Adrenal gland (tissue), 12 donors: ENCODE measurements around the gene EID2B. TPM values are rescaled to one million over a fixed set of nuclear protein-coding genes. Genes with fewer than 3 reads are reported as not detected.

Source experiments
- DNase-seq, 7 donors: peaks; one replicate each; pipeline ENCODE4 v3.0.0-alpha.2; 2019 to 2020
- H3K27ac ChIP-seq, 5 donors: fragments of 200-600 bp; sonication (generic) in 4 of 5; 1 replicate in 3 of 5; 2 replicates in 2 of 5; pipeline versions ENCODE4 v1.5.1 to v1.8.0; 2016 to 2020; ENCODE audit warnings: mild to moderate bottlenecking in 1 of 5
- H3K27me3 ChIP-seq: fragments of 200-600 bp; 2 replicates; pipeline ENCODE4 v1.8.0; 2021
- H3K36me3 ChIP-seq, 2 donors: fragments of 200-600 bp; replicated peaks in 1 of 2; 1 replicate in 1 of 2; 2 replicates in 1 of 2; pipeline versions ENCODE4 v1.5.1 to v1.8.0; 2018 to 2022
- H3K4me1 ChIP-seq, 2 donors: fragments of 200-600 bp; replicated peaks in 1 of 2; 1 replicate in 1 of 2; 2 replicates in 1 of 2; pipeline versions ENCODE4 v1.5.1 to v1.8.0; 2018 to 2021
- H3K4me3 ChIP-seq, 4 donors: fragments of 200-600 bp; sonication (generic) in 3 of 4; one replicate each; pipeline ENCODE4 v1.5.1; 2016 to 2018
- H3K9me3 ChIP-seq, 3 donors: fragments of 200-600 bp; sonication (generic) in 1 of 3; replicated peaks in 1 of 3; 1 replicate in 2 of 3; 2 replicates in 1 of 3; pipeline versions ENCODE4 v1.5.1 to v1.8.0; 2016 to 2021
- POLR2A ChIP-seq, 2 donors: fragments of 450-650 bp; IDR thresholded peaks; one replicate each; pipeline ENCODE4 v1.6.1; 2017; ENCODE audit warnings: antibody characterized with exemption in 2 of 2, mild to moderate bottlenecking in 2 of 2, moderate library complexity in 1 of 2
- WGBS, 4 donors: extraction: QIAGEN DNeasy Blood & Tissue Kit in 2 of 4; methylation state at CpG; one replicate each; pipeline versions ENCODE4 v1.1.5 to v1.1.7; 2013 to 2017; 5-methylcytosine and 5-hydroxymethylcytosine counted together
- intact Hi-C, 2 donors: fragments of 100-400 bp; cut with DNase I; formaldehyde crosslinking; loops; one replicate each; pipeline versions ENCODE4 v1.14.1 to v1.15.0; 2022 to 2023
- polyA plus RNA-seq, 3 donors: library from polyadenylated mRNA; stranded (reverse); fragments of 200-250 nt in 2 of 3; fragments of 350-450 nt in 1 of 3; fragmentation: Illumina TruSeq in 1 of 3; extraction: RNeasy Lipid Tissue Mini Kit (QIAGEN cat#74804) in 1 of 3; gene quantifications; one replicate each; pipeline ENCODE4 v1.2.3, GENCODE V29; 2013 to 2014
- total RNA-seq, 9 donors: library from RNA; depleted of rRNA in 4 of 9; stranded (reverse); fragments of >200 nt in 4 of 9; fragments of 120-200 nt in 1 of 9; fragmentation: NEBNext Ultra II Directional in 1 of 9; extraction: Animal tissue kit (Norgen Biotek cat#: 25700) in 1 of 9; gene quantifications; one replicate each; pipeline versions ENCODE4 v1.1.0 to v1.2.4, GENCODE V29; 2013 to 2023
- TF ChIP-seq, protein P1 (sequence below), 6 experiments: fragments of 450-650 bp in 4 of 6; fragments of 200-600 bp in 2 of 6; sonication (generic) in 1 of 6; IDR thresholded peaks; 1 replicate in 5 of 6; 2 replicates in 1 of 6; pipeline versions ENCODE4 v1.5.1 to v1.8.0; 2016 to 2021; ENCODE audit warnings: antibody characterized with exemption in 6 of 6, mild to moderate bottlenecking in 2 of 6, moderate library complexity in 1 of 6
- donor health status: healthy with polysubstance abuse.
- donor health status: Bipolar disorder and iron deficiency.
- donor health status: DM: yes; HTN: yes; CAD: no.
- donor health status: DM: no; HTN: no; CAD: no.
- donor health status: DM: no; HTN: no; CAD: no.
- donor health status: DM: yes; HTN: yes; CAD: no.

Gene EID2B
- total and polyA plus RNA-seq, 12 donors, result 1.6 to 6.7 (median 3.8) TPM

DNA sequence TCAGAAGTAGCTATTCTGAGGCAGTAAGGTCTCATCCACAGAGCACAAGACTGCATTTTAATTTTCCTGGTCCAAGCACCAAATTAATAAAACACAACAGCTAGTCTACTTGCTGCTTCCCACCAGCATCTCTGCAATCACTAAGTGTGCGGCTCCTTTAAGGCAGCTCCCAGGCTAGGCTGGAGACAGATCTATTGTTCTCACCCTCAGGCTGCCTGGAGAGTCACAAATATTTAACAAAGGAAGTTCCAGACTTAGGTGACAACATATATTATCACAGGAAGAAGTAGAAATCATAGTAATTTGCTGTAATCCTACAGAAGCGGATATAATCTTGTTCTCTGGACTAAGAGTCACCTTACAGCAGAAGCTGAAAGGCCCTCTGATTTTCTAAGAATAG, 9.6 kb upstream of the EID2B start:
- intact Hi-C loops, result no loop called here
- TF ChIP-seq, protein P1, sequence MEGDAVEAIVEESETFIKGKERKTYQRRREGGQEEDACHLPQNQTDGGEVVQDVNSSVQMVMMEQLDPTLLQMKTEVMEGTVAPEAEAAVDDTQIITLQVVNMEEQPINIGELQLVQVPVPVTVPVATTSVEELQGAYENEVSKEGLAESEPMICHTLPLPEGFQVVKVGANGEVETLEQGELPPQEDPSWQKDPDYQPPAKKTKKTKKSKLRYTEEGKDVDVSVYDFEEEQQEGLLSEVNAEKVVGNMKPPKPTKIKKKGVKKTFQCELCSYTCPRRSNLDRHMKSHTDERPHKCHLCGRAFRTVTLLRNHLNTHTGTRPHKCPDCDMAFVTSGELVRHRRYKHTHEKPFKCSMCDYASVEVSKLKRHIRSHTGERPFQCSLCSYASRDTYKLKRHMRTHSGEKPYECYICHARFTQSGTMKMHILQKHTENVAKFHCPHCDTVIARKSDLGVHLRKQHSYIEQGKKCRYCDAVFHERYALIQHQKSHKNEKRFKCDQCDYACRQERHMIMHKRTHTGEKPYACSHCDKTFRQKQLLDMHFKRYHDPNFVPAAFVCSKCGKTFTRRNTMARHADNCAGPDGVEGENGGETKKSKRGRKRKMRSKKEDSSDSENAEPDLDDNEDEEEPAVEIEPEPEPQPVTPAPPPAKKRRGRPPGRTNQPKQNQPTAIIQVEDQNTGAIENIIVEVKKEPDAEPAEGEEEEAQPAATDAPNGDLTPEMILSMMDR (IDR thresholded peaks at IDR 0.05), result no peak
- TF ChIP-seq POLR2A (IDR thresholded peaks at IDR 0.05), result no peak

DNA sequence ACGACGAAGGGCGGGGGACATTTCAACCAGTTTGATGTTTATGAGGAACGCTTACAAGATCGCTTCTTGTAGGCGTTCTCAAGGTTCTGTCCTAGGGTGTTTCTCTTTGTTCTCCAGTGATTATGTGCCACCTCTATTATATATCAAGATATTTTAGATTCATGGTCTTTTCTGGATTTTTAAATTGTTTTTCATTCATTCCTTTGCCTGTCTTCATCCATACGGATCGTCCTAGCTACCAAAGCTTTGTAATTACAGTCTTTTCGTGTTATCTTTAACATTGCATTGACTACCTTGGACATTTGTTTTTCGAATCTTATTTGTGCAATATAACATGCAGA, 7.7 kb upstream of the EID2B start:
- Histone ChIP-seq H3K27me3 (no peaks in the 10 kb centered on the region), H3K36me3 (no peaks in the 10 kb centered on the region), H3K4me1 (peaks cover 10 to 24% of the 10 kb centered on the region in 2 donors), H3K9me3 (no peaks in the 10 kb centered on the region), H3K4me3 (peak overlapping the region in 1 of 4 donors; percentile 78), H3K27ac (peak overlapping the region in 2 of 5 donors; percentile 96 to 100)
- TF ChIP-seq POLR2A (IDR thresholded peaks at IDR 0.05), result no peak
- TF ChIP-seq, protein P1 (IDR thresholded peaks at IDR 0.05), result peak in 1 of 6 experiments; percentile 11
- no peak for DNase-seq
- 4 to 6% (median 5%) methylated on average over 10 of the region's 10 CpGs for WGBS, 4 donors
- intact Hi-C loops, result no loop called here

More for the DNA sequence above, 9.6 kb upstream of the EID2B start:
- no peak overlapping the region for H3K27ac ChIP-seq
- 52 to 69% (median 60%) methylated on average over 2 of the region's 2 CpGs for WGBS, 4 donors
- H3K27me3 ChIP-seq, result no peaks in the 10 kb centered on the region
- H3K4me1 ChIP-seq, result peaks cover 10 to 23% of the 10 kb centered on the region in 2 donors
- no peak overlapping the region for H3K4me3 ChIP-seq
- no peak for DNase-seq
- H3K9me3 ChIP-seq, result no peaks in the 10 kb centered on the region
- no peaks in the 10 kb centered on the region for H3K36me3 ChIP-seq

DNA sequence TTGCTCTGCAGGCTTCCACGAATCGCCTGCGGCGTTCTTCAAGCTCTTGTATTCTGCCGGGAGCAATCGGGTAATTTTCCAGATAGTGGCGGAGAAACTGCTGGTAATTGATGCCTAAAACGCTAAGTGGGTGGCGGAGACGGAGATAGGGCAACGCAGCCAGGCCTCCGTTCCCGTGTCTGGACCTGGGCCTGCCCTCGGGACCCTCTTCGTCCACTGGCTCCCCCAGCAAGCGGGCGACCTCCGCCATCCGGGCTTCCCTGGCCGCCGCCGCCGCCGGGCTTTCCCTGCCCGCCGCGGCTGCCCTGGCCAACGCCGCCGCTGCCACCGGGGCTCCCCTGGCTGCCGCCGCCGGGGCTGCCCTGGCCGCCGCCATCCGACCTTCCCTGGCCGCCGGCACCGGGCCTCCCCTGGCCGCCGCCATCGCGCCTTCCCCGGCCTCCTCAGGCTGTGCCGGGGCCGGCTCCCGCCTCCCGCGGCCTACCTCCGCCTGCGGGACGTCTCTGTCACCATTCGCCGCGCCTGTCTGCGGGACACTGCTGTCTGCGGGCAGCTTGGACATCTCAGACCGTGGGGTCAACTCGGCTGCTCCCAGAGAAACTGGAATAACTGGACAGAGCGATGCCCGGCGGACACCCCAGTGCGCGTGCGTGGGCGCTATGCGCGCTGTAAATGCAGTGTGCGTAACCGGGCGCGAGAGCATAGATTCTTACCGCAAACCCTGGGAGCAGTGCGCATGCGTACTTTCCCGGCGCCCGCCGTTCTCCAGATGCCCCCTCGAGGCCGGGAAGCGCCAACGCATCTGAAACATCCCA, 7.1 kb upstream of the EID2B start, which contains the start of gene EID2:
Gene EID2 (minus strand): TSS at position 644 of the 815 bp plus-strand sequence. CDS start 82 bp downstream, at position 562.
- intact Hi-C loops, result loop anchor here in 1 of 2 donors (10.0 kb wide), 2 partner anchors 65 to 95 kb away; partner anchors contain the start of gene SUPT5H
- peak; percentile 92 to 98 for TF ChIP-seq POLR2A (IDR thresholded peaks at IDR 0.05)
- TF ChIP-seq, protein P1 (IDR thresholded peaks at IDR 0.05), result peak; percentile 68 to 90 (median 82)
- peak; percentile 94 to 98 (median 96) for DNase-seq
- Histone ChIP-seq H3K27me3 (no peaks in the 10 kb centered on the region), H3K27ac (peak within 1 kb of the TSS; percentile 93 to 100 (median 97)), H3K36me3 (no peaks in the 10 kb centered on the region), H3K9me3 (no peaks in the 10 kb centered on the region), H3K4me1 (peaks cover 10 to 24% of the 10 kb centered on the region in 2 donors), H3K4me3 (peak within 1 kb of the TSS; percentile 68 to 92 (median 78))
- WGBS, 4 donors, result 0 to 1% (median 0%) methylated on average over 21 to 84 of the region's 84 CpGs

DNA sequence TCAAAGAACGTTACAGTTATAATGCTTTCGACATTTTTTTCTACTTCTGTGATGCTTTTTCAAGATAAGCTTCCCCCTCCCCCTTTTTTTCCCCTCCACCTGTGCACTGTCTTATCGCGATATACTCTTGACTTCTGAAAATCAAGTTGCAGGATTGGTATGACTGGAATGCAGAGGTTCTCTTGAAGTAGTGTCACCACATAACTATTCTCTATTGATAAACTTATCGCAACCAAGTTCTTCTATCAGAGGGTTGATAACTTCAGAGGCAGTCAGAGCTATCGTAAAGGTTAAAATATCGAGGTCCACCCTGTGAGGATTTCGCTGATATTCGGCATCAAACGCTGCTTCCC, 6.5 kb upstream of the EID2B start:
- TF ChIP-seq, protein P1 (IDR thresholded peaks at IDR 0.05), result no peak
- TF ChIP-seq POLR2A (IDR thresholded peaks at IDR 0.05), result peak in 1 of 2 donors; percentile 11
- H3K36me3 ChIP-seq, result no peaks in the 10 kb centered on the region
- peak in 1 of 7 donors; percentile 45 for DNase-seq
- no peaks in the 10 kb centered on the region for H3K27me3 ChIP-seq
- intact Hi-C loops, result loop anchor here in 1 of 2 donors (10.0 kb wide), 2 partner anchors 64 to 94 kb away; partner anchors contain the start of gene SUPT5H
- peak overlapping the region in 3 of 4 donors; percentile 68 to 78 (median 77) for H3K4me3 ChIP-seq
- peaks cover 10 to 24% of the 10 kb centered on the region in 2 donors for H3K4me1 ChIP-seq
- no peaks in the 10 kb centered on the region for H3K9me3 ChIP-seq
- WGBS, 4 donors, result 2 to 3% (median 2%) methylated on average over 10 of the region's 10 CpGs
- H3K27ac ChIP-seq, result peak overlapping the region; percentile 93 to 100 (median 97)
